Medulla oblongata (tissue), 1 donor: ENCODE results near the gene CAPN13.

ENCODE experiments used
- DNase-seq: peaks from one replicate; pipeline ENCODE4 v3.0.0-alpha.2; 2015; ENCODE audit errors: extremely low spot score

Gene CAPN13

DNA sequence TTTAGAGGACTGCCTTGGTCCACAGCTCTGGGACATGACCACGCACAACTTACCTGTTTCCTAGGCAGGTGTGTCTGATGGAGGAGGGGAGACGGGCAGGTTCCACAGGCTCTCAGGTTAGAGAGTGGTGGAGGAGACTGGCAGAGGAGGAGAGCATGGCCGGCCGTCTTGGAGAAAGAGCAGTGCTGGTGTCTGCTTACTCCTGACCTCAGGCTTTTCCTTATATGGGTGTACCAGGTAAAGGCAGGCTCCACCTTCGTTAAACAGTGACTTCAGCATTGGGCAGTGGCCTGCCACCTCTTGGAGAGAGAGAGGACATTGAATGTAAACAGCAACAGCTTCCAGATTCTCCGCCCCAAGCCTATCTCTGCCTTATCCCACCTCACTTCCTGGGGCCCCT is at the start of gene CAPN13:
CAPN13 (minus strand) TSS at position 198 of the 400 bp plus-strand sequence. CDS start 20,121 bp downstream, outside the sequence.
- DNase-seq: no peak

GRCh38 chr2:30847841-30848240 is 40.6 kb upstream of the CAPN13 start:
- DNase-seq: no peak

- no peak for DNase-seq
These were observed 40.1 kb upstream of the CAPN13 start for GRCh38 chr2:30847329-30847728.

GRCh38 chr2:30828586-30828985 is 21.3 kb upstream of the CAPN13 start:
- DNase-seq: no peak

GRCh38 chr2:30826916-30827315 is 19.7 kb upstream of the CAPN13 start:
- DNase-seq: no peak

DNA sequence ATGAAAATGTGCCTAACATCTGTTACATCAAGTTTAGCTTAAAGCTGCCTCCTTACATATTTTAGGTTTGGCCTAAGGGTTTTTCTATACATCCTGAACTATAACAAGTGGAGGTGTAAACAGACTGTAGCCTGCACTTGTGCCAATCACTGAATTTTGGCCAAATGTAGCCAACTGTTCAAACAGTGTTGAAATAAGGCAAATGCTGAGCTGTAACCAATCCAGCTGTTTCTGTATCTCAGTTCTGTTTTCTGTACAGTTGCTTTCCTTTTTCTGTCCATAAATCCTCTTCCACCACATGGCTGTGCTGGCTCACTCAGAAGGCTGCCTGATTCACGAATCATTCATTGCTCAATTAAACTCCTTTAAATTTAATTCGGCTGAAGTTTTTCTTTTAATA is 19.2 kb upstream of the CAPN13 start:
- no peak for DNase-seq

DNA sequence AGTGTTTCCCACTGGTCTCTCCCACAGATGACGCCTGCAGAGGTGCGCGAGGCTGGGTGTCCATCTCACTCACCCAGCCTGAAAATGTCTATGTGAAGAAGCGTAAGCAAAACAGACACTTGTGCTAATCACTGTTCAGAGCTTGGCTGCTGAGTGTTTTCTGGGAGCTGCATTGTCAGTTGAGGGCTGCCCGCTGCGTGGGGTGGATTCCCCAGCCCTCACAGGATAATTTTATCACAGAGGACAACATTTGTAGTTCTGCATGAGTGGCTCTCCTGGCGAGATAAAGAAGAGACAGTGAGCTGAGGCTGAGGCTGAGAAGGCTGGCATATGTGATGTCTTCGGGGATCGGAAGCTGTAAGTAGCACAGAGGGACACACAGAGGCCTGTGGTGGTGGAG is 16.2 kb upstream of the CAPN13 start:
- DNase-seq: peak; percentile 40

DNA sequence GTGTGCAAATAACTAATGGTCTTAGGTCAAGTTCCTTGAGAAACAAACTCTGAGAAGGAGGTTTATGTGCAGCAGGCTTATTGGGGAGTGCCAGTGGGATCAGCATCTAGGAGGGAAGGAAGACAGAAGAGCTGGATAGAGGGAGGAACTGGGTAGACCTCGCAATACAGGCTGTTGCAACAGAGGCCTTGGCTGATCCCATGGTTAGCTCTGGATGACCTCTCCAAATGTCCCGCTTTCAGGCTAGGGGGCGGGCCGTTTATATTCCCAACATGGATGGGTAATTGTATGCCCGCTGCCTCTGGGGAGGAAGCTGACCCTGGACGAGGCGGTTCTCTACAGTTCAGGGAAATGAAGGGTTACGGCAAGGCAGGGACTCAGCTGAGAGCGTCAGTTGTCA is 14.7 kb upstream of the CAPN13 start:
- no peak for DNase-seq

DNA sequence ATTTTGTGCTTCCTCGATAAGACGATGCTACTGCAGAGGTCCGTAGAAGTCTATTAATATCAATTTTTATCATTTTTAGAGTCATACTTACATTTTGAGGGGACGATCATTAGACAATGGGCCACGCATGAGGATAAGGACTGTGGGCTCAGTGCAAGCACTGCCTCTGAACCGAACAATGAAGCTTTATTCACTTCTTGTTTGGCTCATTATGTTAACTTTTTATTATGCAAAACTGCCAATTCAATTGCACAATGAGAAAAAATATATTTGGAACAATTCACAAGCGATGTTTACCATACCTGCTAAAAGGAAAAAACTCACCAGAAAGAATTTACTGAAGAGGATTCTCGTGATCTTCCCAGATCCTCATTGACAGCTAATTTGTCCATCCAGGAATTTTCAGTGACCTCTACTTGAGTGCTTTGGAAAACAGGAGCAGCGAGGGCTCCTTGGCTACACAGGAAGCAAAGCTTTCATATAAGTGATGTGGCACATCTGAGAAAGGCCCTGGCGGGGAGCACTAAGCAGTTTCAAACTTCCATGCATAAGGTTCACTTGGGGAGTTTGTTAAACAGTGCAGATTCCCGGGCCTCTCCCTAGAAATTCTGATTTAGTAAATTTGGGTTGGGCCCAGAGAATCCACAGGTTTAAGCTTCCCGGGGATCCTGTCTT is 13.3 kb upstream of the CAPN13 start:
- DNase-seq: peak; percentile 84

DNA sequence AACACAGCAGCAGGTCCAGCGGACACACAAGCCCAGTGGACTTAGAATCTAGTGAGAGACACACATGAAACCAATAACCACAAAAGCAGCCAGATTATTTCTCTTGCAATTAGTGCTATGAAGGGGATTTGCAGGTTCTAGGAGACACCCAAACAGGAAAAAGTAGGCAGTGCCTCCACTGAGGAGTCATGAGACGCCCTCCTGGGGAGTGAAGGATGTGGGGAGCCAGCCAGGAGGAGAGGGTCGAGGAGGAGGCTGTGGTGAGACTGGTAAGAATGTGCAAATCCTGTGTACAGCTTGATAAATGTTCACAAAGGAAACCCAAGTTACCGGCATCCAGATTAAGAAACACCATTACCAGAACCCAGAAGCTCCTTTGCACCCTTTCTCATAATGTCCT is 2.7 kb upstream of the CAPN13 start:
- DNase-seq: no peak

GRCh38 chr2:30808695-30809094 is 1.4 kb upstream of the CAPN13 start:
- DNase-seq: no peak

DNA sequence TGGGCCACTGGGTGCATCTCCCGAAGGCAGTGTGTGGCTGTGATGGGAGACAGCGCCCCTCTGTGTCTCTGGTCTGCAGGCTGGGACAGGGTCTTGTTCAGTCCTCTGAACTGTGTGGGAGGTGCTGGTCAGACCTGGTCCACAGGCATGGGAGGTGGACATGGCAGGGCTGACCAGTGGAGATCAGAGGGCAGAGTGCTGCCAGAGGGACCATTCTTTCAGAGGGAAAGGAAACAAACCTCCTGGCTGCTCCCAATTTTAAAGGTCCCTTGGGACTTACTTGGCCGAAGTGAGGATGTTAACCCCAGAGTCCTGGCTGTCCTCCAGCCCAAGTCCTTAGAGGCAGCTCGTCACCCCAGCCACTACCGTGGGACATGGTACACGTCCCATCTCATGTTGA is 4.0 kb downstream of the CAPN13 start:
- no peak for DNase-seq

DNA sequence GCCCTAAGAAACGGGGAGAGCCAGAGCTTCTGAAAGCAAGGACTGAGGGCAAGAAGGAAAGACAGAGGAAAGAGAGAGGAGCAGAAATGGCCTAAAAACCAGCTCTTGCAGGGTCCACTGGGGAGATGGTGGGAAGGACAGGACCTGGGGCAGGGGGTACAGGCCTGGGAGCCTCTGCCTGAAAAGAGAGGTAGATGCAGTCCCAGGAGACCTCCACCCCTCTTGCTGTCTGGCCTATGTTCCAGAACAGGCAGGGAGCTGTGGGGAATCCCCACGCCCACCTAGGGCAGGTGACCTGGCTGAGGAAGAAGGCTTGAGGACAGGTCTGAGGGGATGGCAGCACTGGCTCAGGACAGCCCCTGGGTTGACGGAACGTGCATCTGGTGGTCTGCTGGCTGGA is 4.6 kb downstream of the CAPN13 start:
- no peak for DNase-seq

DNA sequence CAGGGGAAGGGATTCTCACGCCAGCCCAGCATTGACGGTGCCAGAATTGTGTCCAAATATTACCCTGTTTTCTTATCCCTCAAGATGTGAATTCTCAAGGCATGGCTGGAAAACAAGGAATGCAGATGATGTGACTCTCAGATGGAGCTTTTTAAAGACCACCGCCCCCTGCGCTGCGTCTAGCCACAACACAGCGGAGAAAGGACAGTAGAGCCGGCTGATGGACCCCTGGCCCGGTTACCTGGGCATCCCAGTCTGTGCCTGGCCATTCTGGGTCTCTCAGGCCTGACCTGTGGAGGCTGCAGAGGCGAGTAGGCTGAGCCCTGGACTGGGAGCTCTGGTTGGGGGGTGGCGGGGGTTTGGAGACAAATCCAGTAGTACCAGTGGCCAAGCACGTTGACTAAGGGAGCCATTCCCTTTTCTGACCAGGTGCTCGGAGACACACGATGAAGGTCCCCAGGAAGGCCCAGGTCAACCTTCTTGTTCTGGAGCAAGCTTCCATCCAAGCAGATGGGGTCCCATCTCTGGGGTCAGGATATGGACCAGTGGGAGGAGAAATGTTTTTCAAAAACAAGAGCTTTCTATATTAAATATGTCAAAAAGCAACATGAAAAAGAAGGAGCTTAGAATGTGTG is 5.3 kb downstream of the CAPN13 start:
- no peak for DNase-seq

- no peak for DNase-seq
These were observed 7.1 kb downstream of the CAPN13 start for GRCh38 chr2:30800159-30800558.

GRCh38 chr2:30799366-30799765 is 7.9 kb downstream of the CAPN13 start:
- DNase-seq: no peak

- DNase-seq: no peak
These were observed 8.7 kb downstream of the CAPN13 start for GRCh38 chr2:30798536-30798991.

DNA sequence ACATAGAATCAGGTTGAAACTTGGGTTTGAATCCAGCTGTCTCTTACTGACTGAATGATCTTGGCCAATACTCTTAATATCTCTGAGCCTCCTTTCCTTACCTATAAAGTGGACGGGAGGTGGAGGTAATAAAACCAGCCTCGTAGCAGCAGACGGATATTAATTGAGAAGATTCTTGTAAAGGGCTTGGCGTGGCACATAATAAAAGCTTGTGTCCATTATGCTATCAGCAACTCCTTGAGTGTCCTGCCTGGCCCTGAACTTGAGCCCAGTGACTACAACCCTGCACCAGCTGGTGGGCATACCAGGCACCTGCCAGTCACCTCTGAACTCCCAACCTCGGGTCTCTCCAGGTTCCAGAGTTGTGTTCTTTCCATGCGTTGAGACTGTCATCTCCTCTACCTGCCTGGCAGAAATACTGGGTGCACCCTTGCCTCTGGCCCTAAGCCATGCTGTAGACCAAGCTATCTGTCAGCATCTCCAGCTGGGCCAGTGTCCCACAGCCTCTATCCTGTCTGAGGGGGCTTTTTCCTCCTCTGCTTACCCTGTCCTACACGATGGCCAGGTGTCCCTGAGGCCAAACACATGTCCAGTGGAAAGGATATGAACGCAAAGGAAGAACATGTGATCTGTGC is 9.7 kb downstream of the CAPN13 start:
- DNase-seq: no peak

DNA sequence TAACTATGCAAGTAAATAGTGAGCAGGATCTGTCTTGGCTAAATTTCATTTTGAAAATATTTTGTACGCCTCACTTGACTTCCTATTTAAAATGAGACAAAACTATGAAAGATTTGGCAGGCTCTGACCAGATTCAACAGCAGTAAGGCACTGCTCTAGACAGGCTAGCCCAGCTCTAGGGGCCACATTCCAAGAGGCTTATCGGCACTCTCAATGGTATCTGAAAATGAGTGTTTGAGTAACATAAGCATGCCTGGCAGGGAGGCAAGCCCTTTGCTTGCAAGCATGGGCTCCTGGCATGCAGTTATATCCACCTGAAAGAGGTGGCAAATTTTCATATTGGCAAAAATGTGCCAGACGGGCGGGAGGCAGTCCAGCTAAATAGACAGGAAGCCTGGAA is 10.5 kb downstream of the CAPN13 start:
- no peak for DNase-seq

DNA sequence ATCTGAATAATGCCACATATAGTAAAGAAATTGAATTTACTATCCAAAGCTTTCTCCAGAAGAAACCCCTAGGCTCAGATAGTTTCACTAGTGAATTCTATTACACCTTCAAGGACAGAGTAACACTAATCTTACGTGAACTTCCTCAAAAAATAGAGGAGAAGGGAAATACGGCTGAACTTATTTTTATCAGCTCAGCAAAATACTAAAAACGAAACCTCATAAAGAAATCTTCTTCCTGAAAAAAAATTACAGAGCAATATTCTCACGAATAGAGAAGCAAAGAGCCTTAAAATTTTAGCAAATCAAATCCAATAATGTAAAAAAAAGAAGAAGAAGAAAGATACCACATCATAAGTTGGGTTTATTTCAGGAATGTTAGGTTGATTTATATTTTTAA is 14.7 kb downstream of the CAPN13 start:
- DNase-seq: no peak

- no peak for DNase-seq
These were observed 16.4 kb downstream of the CAPN13 start for GRCh38 chr2:30790879-30791278.

DNA sequence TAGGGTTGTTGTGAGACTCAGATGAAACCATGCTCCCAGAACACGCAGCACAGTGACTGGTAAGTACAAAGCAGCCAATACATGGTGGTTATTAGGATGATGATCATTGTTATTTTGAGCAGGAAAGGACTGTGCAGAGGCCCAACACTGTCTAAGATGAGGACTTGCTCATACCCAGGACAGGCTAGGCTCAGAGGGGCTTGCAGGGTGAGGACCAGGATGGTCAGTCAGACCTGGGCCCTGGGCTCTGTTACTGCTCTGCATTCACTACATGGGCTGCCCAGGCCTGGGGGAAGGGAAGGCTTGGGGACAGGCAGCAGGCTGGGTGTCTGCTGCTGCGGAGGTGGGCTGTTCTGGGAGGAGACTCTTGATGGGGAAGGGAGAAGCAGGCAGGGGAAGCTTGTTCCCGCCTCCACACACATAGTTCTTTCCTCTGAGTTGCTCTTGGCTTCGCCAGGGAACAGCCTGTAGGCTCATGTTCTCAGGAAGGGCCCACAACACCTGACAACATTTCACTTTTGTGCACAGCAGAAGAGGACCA is 17.5 kb downstream of the CAPN13 start:
- no peak for DNase-seq
